Ectodermal cell (in vitro differentiated cells): ENCODE results near the gene CRACR2A.

Source experiments
- H3K27ac ChIP-seq: 2 replicates; pipeline ENCODE4 v1.7.0; 2013; ENCODE audit warnings: mild to moderate bottlenecking, low read depth, low read length; ENCODE audit not compliant: insufficient read depth, poor library complexity, severe bottlenecking
- H3K27me3 ChIP-seq: 2 replicates; pipeline ENCODE4 v1.7.0; 2013; ENCODE audit warnings: mild to moderate bottlenecking, low read length; ENCODE audit not compliant: insufficient read depth, control insufficient read depth, poor library complexity, severe bottlenecking
- H3K36me3 ChIP-seq: one replicate; pipeline ENCODE4 v1.7.0; 2013; ENCODE audit warnings: low read length; ENCODE audit not compliant: control insufficient read depth, insufficient read depth
- H3K4me1 ChIP-seq: one replicate; pipeline ENCODE4 v1.7.0; 2013; ENCODE audit warnings: low read length; ENCODE audit not compliant: control insufficient read depth, insufficient read depth
- H3K4me3 ChIP-seq: 2 replicates; pipeline ENCODE4 v1.7.0; 2013; ENCODE audit warnings: low read depth, low read length, control low read depth; ENCODE audit not compliant: insufficient read depth
- H3K9me3 ChIP-seq: 2 replicates; pipeline ENCODE4 v1.7.0; 2013; ENCODE audit warnings: mild to moderate bottlenecking, low read length, moderate library complexity; ENCODE audit not compliant: control insufficient read depth
- WGBS, 2 experiments: methylation state at CpG; one replicate each; pipeline ENCODE4 v1.1.7; 2013; ENCODE audit warnings: missing lambda C conversion rate in 2 of 2; 5-methylcytosine and 5-hydroxymethylcytosine counted together

Gene CRACR2A

DNA sequence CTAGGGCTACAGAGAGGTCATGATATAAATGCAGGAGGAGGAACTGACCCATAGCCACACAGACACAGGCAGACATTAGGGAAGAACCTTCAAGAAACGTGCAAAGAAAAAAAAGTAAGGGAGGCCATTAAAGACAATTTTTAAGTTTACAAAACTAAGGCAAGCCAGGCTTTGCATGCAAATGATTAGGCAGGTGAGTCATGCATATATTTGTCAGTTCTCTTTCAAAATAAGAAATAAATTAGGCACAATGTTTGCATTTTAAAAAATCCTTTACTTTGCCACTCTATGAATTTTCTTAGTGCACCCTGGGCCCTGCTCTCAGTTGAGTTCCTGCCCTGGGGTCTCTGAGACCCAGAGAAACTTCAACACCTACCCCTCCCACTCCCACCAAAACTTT, 186.9 kb downstream of the CRACR2A start:
- peaks cover 5% of the 10 kb centered on the region for H3K4me1 ChIP-seq
- no peak overlapping the region for H3K4me3 ChIP-seq
- no peak overlapping the region for H3K27ac ChIP-seq
- WGBS, 2 experiments: 77 to 80% methylated on average over 1 of the region's 1 CpG
- H3K36me3 ChIP-seq: peaks cover 7% of the 10 kb centered on the region
- H3K9me3 ChIP-seq: no peaks in the 10 kb centered on the region
- H3K27me3 ChIP-seq: no peaks in the 10 kb centered on the region
